GM23248 (cell line): ENCODE measurements around the gene TIMM10B.

Experiments
- EZH2 ChIP-seq: fragments of 200-600 bp; sonication (generic); IDR thresholded peaks from 2 replicates; pipeline ENCODE4 v1.6.1; 2018; ENCODE audit warnings: antibody characterized with exemption, mild to moderate bottlenecking; ENCODE audit not compliant: insufficient read depth, poor library complexity, severe bottlenecking
- EZH2phosphoT487 ChIP-seq: fragments of 200-600 bp; sonication (generic); IDR thresholded peaks from 2 replicates; pipeline ENCODE4 v1.6.1; 2018; ENCODE audit warnings: antibody characterized with exemption, moderate library complexity, mild to moderate bottlenecking, low read depth; ENCODE audit not compliant: insufficient read depth

- no peak for TF ChIP-seq EZH2
- TF ChIP-seq EZH2phosphoT487 = no peak
These were observed 11.7 kb upstream of the TIMM10B start for GRCh38 chr11:6469599-6469998.
